Measurements from ENCODE around the gene TBCEL. TPM values are rescaled to one million over a fixed set of nuclear protein-coding genes. Genes with fewer than 3 reads are reported as not detected.
"Not testable (repeated sequence)": the region's sequence is repeated elsewhere in the genome, so short reads cannot be mapped to it uniquely, and the experiment has no call there.

TBCEL gene
- total and polyA plus RNA-seq, 8 donors = 3.3 to 19.4 (median 11.3) TPM

DNA sequence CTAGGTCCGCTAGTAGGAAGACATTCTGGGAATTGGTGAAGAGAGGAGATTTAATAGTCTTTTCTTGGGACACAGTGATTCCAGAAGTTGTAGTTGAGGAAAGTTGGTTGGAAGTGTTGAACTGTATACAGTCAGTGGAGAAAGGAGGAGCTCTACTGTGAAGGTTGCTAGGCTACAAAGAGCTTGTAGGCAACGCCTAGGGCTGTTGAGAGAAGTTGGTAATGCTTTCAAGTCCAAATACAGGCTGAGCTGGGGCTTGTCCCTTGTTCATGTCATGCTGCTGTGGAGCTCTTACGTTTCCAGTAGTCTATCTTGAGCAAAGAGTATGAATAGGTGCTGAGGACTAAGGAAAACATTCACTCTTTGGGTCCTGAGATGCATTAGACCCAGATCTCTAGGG, 1.1 kb downstream of the TBCEL start:
- Histone ChIP-seq H3K36me3 (no peaks in the 10 kb centered on the region), H3K27ac (no peak overlapping the region), H3K9me3 (no peaks in the 10 kb centered on the region), H3K4me1 (peaks cover 0 to 9% (median 7%) of the 10 kb centered on the region in 3 donors), H3K27me3 (no peaks in the 10 kb centered on the region), H3K4me3 (peak overlapping the region in 3 of 4 donors; percentile 77 to 87 (median 84))
- 47 to 59% methylated on average over 3 of the region's 3 CpGs for WGBS, 2 donors
- no peak for FAIRE-seq
- intact Hi-C loops (cut with DNase I) = no loop called here
- no peak for DNase-seq
- TF ChIP-seq, protein P1, sequence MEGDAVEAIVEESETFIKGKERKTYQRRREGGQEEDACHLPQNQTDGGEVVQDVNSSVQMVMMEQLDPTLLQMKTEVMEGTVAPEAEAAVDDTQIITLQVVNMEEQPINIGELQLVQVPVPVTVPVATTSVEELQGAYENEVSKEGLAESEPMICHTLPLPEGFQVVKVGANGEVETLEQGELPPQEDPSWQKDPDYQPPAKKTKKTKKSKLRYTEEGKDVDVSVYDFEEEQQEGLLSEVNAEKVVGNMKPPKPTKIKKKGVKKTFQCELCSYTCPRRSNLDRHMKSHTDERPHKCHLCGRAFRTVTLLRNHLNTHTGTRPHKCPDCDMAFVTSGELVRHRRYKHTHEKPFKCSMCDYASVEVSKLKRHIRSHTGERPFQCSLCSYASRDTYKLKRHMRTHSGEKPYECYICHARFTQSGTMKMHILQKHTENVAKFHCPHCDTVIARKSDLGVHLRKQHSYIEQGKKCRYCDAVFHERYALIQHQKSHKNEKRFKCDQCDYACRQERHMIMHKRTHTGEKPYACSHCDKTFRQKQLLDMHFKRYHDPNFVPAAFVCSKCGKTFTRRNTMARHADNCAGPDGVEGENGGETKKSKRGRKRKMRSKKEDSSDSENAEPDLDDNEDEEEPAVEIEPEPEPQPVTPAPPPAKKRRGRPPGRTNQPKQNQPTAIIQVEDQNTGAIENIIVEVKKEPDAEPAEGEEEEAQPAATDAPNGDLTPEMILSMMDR (IDR thresholded peaks at IDR 0.05) = no peak
- ATAC-seq = peak; percentile 25 to 52 (median 37)

DNA sequence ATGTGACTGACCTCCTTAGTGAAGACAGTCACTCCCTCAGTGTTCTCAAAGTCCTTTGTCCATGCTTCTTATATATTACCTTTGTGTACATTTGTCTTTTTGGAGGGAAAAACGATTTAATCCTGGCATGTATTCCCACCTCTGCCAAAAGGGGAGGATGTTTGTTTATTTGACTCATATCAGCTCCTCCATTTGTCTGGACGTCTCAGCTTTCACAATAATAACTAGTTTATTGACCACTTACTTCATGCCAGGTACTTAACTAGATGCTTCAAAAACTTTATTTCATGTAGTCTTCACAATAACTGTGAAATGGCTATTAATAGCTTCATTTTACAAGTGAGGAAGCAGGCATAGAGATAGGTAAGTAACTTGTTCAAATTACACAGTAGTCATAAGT, 5.3 kb downstream of the TBCEL start:
- ATAC-seq (no peak), DNase-seq (no peak), FAIRE-seq (no peak)
- Histone ChIP-seq H3K27ac (no peak overlapping the region), H3K36me3 (no peaks in the 10 kb centered on the region), H3K9me3 (no peaks in the 10 kb centered on the region), H3K27me3 (no peaks in the 10 kb centered on the region), H3K4me3 (no peak overlapping the region), H3K4me1 (peaks cover 0 to 9% (median 7%) of the 10 kb centered on the region in 3 donors)
- intact Hi-C loops (cut with DNase I) = no loop called here
- TF ChIP-seq, protein P1 (IDR thresholded peaks at IDR 0.05) = no peak
- 8 to 10% methylated on average over 2 of the region's 2 CpGs for WGBS, 2 donors

DNA sequence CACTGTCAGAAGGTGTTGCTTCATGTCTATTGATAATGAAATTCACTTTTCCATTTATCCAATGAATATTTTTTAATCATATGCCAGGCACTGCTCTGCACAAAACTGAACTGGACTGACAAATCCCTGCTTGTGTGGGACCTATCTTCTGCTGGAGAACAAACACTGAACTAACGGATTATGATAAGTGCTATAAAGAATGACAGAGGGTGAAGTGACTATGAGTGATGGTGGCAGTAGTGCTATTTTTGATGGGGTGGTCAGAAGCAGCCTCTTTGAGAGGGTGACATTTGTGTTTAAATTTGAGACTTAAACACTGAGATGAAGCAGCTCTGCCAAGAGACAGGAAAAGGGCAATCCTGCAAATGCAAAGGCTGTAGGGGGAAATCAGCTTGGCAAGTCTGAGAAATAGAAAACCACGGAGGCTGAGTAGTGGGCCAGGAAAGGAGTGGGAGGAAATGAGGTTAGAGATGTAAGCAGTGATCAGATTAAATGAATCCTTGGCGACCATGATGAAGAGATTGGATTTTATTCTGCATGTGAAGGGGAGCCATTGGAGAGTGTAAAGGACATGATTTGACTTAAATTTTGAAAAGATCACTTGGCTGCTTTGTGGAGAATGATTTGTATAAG, 6.0 kb downstream of the TBCEL start:
- Histone ChIP-seq H3K4me1 (peaks cover 0 to 5% (median 4%) of the 10 kb centered on the region in 3 donors), H3K4me3 (no peak overlapping the region), H3K36me3 (no peaks in the 10 kb centered on the region), H3K27ac (no peak overlapping the region), H3K9me3 (no peaks in the 10 kb centered on the region), H3K27me3 (no peaks in the 10 kb centered on the region)
- FAIRE-seq (no peak), DNase-seq (no peak), ATAC-seq (no peak)
- 68 to 69% methylated on average over 3 of the region's 3 CpGs for WGBS, 2 donors
- TF ChIP-seq, protein P1 (IDR thresholded peaks at IDR 0.05) = no peak
- intact Hi-C loops (cut with DNase I) = no loop called here

DNA sequence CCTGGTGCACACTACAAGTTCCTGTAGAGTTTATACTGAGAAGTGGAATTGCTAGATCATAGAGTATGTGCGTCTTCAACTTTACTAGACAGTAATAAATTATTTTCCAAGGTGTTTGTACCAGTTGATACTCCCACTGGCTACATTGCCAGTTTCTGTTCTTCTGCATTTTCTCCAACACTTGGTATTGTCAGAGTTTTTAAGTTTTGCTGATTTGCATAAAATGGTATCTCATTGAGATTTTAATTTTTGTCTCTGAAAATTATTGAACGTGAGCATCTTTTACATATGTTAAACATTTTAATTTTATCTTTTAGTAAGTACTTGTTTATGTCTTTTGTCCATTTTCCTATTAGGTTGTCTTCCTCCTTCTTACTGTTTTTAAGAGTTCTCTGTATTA, 7.3 kb downstream of the TBCEL start:
- Histone ChIP-seq H3K27ac (no peak overlapping the region), H3K36me3 (no peaks in the 10 kb centered on the region), H3K9me3 (no peaks in the 10 kb centered on the region), H3K4me1 (no peaks in the 10 kb centered on the region), H3K27me3 (no peaks in the 10 kb centered on the region), H3K4me3 (no peak overlapping the region)
- no peak for DNase-seq
- intact Hi-C loops (cut with DNase I) = no loop called here
- TF ChIP-seq, protein P1 (IDR thresholded peaks at IDR 0.05) = no peak
- WGBS, 2 donors = 94 to 96% methylated on average over 2 of the region's 2 CpGs
- no peak for ATAC-seq
- no peak for FAIRE-seq

DNA sequence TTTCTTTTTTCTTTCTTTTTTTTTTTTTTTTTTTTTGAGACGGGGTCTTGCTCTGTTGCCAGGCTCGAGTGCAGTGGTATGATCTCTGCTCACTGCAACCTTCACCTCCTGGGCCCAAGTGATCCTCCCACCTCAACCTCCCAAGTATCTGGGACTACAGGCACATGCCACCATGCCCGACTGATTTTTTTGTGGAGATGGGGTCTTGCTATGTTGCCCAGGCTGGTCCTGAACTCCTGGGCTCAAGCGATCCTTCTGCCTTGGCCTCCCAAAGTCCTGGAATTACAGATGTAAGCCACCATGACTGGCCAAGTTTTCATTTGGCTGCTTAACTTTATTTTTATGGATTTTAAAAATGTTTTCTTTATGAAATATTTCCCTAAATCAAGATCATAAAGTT, 7.7 kb downstream of the TBCEL start:
- intact Hi-C loops (cut with DNase I); H3K4me1 ChIP-seq; H3K27ac ChIP-seq; H3K27me3 ChIP-seq; ATAC-seq; H3K36me3 ChIP-seq; DNase-seq; FAIRE-seq; H3K9me3 ChIP-seq; H3K4me3 ChIP-seq: not testable (repeated sequence)
- 98 to 99% methylated on average over 4 of the region's 4 CpGs for WGBS, 2 donors

Measured in pancreas (tissue), 10 donors.